Measurements from ENCODE around the gene ADCY7.

Gene ADCY7

DNA sequence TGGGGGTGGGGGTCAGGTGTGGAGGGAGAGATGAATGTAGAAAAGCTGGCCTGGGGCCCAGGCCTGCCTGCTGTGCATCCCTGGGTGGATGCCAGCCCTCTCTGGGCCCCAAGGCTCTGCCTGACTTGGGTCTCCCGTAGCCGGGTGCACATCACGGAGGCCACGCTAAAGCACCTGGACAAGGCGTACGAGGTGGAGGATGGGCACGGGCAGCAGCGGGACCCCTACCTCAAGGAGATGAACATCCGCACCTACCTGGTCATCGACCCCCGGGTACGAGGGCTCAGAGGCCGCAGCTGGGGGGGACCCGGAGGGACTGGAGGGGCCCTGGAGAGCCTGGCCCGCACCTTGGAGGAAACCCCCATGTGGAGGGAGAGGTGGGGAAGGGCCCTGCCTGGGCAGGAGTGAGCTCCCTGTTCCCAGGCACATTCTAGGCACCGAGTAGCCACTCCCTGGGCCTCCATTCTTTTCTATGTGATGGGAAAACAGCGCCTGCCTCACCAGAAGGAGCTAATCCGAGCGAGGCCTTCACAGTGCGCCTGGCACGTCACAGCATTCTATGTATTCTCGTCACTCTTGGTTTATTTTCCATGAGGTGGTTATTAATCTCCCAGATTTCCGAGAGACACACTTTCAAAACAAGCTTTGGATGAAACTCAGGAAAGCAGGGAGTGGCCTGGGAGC lies 34.7 kb downstream of the ADCY7 start:
- DNase-seq: no peak

- no peak for DNase-seq
These were observed 35.5 kb downstream of the ADCY7 start for GRCh38 chr16:50301626-50302471.

- DNase-seq: no peak
These were observed 36.2 kb downstream of the ADCY7 start for GRCh38 chr16:50302472-50303005.

GRCh38 chr16:50303041-50303604 lies 36.8 kb downstream of the ADCY7 start:
- no peak for DNase-seq

GRCh38 chr16:50303605-50304466 lies 37.5 kb downstream of the ADCY7 start:
- no peak for DNase-seq

DNA sequence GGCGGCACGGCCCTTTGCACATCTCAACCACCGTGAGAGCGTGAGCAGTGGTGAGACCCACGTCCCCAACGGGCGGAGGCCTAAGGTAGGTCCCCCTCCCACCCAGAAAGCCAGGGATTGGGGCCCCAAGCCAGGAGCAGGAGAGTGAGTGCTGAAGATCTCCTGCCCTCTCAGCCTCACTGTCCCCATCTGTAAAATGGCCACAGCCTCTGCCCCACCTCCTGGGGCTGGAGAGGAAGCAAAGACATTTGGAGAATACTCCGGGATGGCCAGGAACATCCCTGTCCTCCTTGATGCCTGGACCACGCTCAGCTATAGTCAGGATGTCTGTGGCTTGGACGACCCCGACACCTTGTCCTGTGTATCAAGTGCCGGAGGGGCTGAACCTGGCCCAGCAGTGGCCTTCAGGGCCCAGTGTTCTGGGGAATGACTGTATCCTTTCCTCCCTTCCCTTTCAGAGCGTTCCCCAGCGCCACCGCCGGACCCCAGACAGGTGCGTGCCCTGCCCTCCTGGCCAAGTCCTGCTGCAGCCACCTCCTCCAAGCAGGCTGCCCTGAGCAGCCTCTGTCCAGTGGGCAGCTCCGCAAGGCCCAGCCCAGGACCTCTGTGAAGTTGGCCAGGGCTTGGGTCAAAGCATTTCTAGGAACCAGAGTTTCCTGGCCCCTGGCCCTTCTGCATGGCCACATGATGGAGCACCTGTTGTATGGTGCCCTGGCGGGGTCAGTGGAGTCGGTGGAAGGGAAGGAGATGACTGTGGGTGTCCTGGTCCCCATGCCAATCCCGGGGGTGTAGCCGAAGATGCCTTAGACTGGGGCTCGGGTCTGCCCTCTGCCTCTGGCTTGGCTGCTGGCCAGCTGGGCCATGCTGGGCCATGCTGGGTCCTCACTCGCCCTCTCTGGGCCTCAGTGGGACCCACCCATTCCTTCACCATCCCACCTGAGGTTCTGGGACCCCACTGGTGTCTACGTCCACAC lies 38.4 kb downstream of the ADCY7 start:
- DNase-seq: no peak

- DNase-seq: no peak
These were observed 39.2 kb downstream of the ADCY7 start for GRCh38 chr16:50305441-50306061.

- DNase-seq: no peak
These were observed 39.9 kb downstream of the ADCY7 start for GRCh38 chr16:50306287-50306686.

DNA sequence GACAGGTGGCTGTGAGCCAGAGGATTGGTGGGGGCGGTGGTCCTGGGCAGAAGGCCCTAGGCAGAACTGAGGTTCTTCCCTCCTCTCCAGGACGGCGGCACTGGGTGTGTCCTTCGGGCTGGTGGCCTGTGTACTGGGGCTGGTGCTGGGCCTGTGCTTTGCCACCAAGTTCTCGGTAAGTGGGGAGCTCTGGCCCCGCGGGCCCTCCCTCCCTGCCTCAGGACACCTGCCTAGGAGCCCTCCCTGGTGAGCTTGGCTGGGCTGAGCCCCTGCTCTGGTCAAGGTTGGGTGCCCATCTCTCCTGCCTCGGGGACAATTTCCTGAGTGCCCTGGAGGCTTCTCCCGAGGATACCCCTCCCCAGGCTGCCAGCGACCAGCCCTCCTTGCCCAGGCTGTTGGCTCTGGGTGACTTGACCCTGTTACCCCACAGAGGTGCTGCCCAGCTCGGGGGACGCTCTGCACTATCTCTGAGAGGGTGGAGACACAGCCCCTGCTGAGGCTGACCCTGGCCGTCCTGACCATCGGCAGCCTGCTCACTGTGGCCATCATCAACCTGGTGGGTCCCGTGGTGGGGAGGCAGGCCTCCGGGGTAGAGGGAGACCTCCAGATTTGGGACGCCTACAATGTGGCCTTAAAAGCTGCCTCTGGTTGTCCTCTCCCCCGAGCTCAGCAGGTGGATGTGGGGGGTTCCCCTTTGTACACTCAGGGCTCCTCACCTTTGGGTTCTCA lies 42.0 kb downstream of the ADCY7 start:
- no peak for DNase-seq

DNA sequence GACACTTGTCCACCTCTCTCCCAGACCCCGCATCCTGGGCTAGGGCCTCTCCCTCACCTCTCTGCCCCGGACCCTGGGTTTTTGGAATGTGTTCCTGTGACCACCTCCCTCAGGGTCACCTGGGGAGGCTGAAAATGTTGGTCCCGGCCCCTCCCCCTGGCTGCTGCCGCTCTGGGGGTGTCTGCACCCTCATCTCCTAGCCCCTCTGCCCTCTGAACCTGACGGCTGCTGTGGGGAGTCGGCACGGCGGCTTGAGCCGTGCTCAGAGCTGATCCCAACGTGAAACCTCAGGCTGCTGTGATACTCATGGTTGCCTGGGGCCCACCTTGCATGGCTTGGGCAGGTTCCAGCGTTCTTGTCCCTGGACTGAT lies 42.8 kb downstream of the ADCY7 start:
- DNase-seq: no peak

DNA sequence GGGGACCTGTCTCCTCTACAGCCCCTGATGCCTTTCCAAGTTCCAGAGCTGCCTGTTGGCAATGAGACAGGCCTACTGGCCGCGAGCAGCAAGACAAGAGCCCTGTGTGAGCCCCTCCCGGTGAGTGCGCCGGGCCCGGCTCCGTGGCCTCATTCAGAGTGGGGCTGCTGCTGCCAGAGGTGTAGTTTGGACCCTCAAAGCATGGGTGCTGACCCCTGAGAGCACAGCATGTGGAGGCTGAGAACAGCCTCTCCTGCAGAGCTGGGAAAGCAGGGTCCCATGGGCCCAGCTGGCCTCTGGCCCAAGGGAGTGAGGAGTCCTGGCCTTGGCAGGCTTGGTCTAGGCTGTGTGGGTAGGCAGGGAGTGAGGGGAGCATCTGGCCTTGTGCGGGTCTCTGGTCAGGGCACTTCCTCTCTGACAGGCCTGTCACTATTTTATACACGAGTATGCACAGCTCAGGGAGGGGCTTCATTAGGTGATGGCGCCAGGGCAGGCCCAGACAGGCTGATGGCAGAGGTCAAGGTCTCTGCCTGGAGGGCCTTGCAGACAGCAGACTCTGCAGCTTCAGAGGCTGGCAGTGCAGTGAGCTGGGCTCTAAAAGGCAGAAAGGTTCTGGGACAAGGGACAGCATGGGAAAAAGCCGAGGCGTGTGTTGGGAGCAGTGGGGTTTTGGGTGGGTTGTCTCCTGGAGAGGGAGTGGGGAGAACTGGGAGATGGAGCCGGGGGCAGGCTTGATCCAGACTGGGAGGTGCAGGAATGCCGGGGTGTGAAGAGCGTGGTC lies 43.4 kb downstream of the ADCY7 start:
- DNase-seq: no peak

GRCh38 chr16:50310308-50311133 lies 44.2 kb downstream of the ADCY7 start:
- DNase-seq: no peak

GRCh38 chr16:50311134-50311528 lies 44.8 kb downstream of the ADCY7 start:
- DNase-seq: no peak

GRCh38 chr16:50311891-50312501 lies 45.6 kb downstream of the ADCY7 start:
- no peak for DNase-seq

DNA sequence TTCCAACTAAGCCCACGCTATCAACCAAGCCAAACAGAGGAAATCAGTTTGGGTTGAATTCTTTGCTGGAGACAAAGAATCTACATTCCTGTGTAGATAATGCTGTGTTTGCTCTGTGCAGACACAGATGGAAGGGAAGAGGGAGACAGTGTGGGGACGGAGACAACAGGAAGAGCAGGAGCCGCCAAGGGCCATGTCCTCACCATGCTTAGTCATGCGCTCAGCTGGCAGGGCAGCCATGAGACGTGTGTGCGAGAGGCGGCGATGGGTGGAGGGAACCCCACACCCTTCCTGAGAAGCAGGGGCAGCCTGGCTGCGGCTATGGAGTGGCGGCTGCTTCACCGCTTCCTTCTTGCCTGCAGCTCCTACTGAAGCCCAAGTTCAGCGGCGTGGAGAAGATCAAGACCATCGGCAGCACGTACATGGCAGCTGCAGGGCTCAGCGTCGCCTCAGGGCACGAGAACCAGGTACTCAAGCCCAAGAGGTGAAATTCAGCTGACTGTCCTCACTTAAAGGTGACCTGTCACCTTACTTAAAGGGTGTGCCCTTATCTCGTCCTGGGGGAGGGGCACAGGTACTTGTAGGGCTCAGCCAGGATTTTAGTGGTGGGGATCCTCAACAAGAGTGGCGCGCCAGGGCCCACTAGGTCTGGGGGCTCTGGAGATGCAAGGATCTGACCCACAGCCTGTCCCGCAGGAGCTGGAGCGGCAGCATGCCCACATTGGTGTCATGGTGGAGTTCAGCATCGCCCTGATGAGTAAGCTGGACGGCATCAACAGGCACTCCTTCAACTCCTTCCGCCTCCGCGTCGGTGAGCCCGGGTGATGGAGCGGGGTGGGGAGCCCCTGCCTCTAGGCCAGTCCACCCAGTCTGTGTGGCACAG lies 47.5 kb downstream of the ADCY7 start:
- no peak for DNase-seq

- DNase-seq: no peak
These were observed 48.3 kb downstream of the ADCY7 start for GRCh38 chr16:50314665-50315064.

DNA sequence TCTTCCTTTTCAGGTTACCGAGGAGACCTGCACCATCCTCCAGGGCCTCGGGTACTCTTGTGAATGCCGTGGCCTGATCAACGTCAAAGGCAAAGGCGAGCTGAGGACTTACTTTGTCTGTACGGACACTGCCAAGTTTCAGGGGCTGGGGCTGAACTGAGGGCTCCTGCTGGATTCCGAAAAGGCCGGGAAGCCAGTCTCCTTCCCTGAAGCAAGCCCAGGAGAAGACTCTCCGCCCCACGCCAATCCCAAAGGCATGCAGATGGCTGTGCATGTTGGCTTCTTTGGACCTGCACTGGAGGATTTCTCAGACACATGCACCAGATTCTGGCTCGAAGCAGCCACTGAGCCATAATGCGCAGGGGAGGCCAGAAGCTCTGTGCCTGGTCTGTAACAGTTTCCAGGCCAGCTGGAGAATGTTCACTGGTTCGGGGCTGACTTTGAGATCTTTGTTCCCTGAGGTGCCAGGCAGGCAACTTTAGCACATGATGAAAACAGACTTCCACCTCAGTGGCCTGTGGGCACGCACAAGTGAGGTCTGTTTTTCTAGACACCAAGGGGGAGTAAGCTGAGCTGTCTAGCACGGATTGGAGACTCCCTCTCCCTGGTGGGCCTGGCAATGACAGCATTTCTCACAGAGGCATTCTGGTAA lies 49.1 kb downstream of the ADCY7 start:
- DNase-seq: no peak

All from midbrain (tissue), 1 donor.